ENCODE results near the gene CTDSPL.

Gene CTDSPL

GRCh38 chr3:37992271-37993066 lies 130.8 kb downstream of the CTDSPL start:
- TF ChIP-seq, protein P1, sequence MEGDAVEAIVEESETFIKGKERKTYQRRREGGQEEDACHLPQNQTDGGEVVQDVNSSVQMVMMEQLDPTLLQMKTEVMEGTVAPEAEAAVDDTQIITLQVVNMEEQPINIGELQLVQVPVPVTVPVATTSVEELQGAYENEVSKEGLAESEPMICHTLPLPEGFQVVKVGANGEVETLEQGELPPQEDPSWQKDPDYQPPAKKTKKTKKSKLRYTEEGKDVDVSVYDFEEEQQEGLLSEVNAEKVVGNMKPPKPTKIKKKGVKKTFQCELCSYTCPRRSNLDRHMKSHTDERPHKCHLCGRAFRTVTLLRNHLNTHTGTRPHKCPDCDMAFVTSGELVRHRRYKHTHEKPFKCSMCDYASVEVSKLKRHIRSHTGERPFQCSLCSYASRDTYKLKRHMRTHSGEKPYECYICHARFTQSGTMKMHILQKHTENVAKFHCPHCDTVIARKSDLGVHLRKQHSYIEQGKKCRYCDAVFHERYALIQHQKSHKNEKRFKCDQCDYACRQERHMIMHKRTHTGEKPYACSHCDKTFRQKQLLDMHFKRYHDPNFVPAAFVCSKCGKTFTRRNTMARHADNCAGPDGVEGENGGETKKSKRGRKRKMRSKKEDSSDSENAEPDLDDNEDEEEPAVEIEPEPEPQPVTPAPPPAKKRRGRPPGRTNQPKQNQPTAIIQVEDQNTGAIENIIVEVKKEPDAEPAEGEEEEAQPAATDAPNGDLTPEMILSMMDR (IDR thresholded peaks at IDR 0.05; ENCODE audit: insufficient read depth, low read depth, low read length, missing control alignments), result no peak
- no peak overlapping the region for H3K4me3 ChIP-seq (ENCODE audit: low read depth, low read length)
- DNase-seq (ENCODE audit: low read depth), result no peak

DNA sequence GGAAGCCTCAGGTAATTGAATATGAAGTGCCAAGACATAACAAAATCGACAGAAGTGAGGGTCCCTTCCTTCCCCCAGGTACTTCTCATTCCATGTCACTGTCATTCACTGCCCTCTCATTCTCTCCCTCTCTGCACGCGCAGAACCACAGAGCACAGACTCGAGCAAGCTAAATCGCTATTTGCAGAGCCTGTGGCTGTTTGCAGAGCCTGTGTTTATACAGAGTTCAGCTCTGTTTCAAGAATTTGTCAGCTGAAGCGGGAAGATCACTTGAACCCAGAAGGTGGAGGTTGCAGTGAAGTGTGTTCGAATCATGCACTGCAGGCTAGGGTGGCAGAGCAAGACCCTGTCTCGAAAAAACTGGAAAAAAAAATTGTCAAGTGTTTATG lies 131.4 kb downstream of the CTDSPL start:
- DNase-seq (ENCODE audit: low read depth), result no peak
- TF ChIP-seq, protein P1 (IDR thresholded peaks at IDR 0.05; ENCODE audit: insufficient read depth, low read depth, low read length, missing control alignments), result no peak
- H3K4me3 ChIP-seq (ENCODE audit: low read depth, low read length), result no peak overlapping the region

- TF ChIP-seq, protein P1 (IDR thresholded peaks at IDR 0.05; ENCODE audit: insufficient read depth, low read depth, low read length, missing control alignments), result no peak
- H3K4me3 ChIP-seq (ENCODE audit: low read depth, low read length), result peak overlapping the region; percentile 74
- DNase-seq (ENCODE audit: low read depth), result no peak
These were observed 131.8 kb downstream of the CTDSPL start for GRCh38 chr3:37993460-37993819.

- TF ChIP-seq, protein P1 (IDR thresholded peaks at IDR 0.05; ENCODE audit: insufficient read depth, low read depth, low read length, missing control alignments), result no peak
- peak; percentile 90 for DNase-seq (ENCODE audit: low read depth)
- peak overlapping the region; percentile 74 for H3K4me3 ChIP-seq (ENCODE audit: low read depth, low read length)
These were observed 132.3 kb downstream of the CTDSPL start for GRCh38 chr3:37993820-37994638.

- peak overlapping the region; percentile 74 for H3K4me3 ChIP-seq (ENCODE audit: low read depth, low read length)
- DNase-seq (ENCODE audit: low read depth), result no peak
- TF ChIP-seq, protein P1 (IDR thresholded peaks at IDR 0.05; ENCODE audit: insufficient read depth, low read depth, low read length, missing control alignments), result no peak
These were observed 132.9 kb downstream of the CTDSPL start for GRCh38 chr3:37994639-37994972.

- no peak for DNase-seq (ENCODE audit: low read depth)
- TF ChIP-seq, protein P1 (IDR thresholded peaks at IDR 0.05; ENCODE audit: insufficient read depth, low read depth, low read length, missing control alignments), result no peak
- no peak overlapping the region for H3K4me3 ChIP-seq (ENCODE audit: low read depth, low read length)
These were observed 134.3 kb downstream of the CTDSPL start for GRCh38 chr3:37995652-37996641.
